HUES6 (cell line): ENCODE results near the gene DPP7.

Experiments used
- H3K27ac ChIP-seq: 2 replicates; pipeline ENCODE4 v1.7.0; 2013; ENCODE audit warnings: low read depth, mild to moderate bottlenecking, low read length, inconsistent platforms
- H3K27me3 ChIP-seq: 2 replicates; pipeline ENCODE4 v1.6.1; 2013; ENCODE audit warnings: low read length; ENCODE audit not compliant: control insufficient read depth, insufficient read depth
- H3K36me3 ChIP-seq: 2 replicates; pipeline ENCODE4 v1.6.1; 2013; ENCODE audit warnings: low read length; ENCODE audit not compliant: control insufficient read depth, insufficient read depth
- H3K4me1 ChIP-seq: 2 replicates; pipeline ENCODE4 v1.6.1; 2013; ENCODE audit warnings: low read length; ENCODE audit not compliant: control insufficient read depth, insufficient read depth
- H3K4me3 ChIP-seq: 2 replicates; pipeline ENCODE4 v1.5.1; 2013; ENCODE audit warnings: low read depth, low read length
- H3K9ac ChIP-seq: one replicate; pipeline ENCODE4 v1.6.1; 2013; ENCODE audit warnings: mild to moderate bottlenecking, low read length
- H3K9me3 ChIP-seq: 2 replicates; pipeline ENCODE4 v1.6.1; 2013; ENCODE audit warnings: low read depth, low read length; ENCODE audit not compliant: control insufficient read depth, insufficient read depth

The DPP7 gene

DNA sequence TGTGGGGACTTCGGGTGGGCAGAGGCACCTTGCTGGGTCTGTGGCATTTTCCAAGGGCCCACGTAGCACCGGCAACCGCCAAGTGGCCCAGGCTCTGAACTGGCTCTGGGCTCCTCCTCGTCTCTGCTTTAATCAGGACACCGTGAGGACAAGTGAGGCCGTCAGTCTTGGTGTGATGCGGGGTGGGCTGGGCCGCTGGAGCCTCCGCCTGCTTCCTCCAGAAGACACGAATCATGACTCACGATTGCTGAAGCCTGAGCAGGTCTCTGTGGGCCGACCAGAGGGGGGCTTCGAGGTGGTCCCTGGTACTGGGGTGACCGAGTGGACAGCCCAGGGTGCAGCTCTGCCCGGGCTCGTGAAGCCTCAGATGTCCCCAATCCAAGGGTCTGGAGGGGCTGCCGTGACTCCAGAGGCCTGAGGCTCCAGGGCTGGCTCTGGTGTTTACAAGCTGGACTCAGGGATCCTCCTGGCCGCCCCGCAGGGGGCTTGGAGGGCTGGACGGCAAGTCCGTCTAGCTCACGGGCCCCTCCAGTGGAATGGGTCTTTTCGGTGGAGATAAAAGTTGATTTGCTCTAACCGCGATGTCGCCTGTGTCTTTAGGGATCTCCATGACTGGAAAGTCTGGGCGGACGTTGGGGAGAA lies 5.8 kb downstream of the DPP7 start:
- Histone ChIP-seq H3K27me3 (peaks cover 11% of the 10 kb centered on the region), H3K27ac (no peak overlapping the region), H3K4me3 (no peak overlapping the region), H3K9ac (no peak overlapping the region), H3K4me1 (no peaks in the 10 kb centered on the region), H3K36me3 (peaks cover 48% of the 10 kb centered on the region), H3K9me3 (no peaks in the 10 kb centered on the region)

- Histone ChIP-seq H3K4me1 (no peaks in the 10 kb centered on the region), H3K27ac (no peak overlapping the region), H3K27me3 (peaks cover 5% of the 10 kb centered on the region), H3K9me3 (peaks cover 6% of the 10 kb centered on the region; the same call in 1 of the 2 replicates), H3K9ac (no peak overlapping the region), H3K4me3 (no peak overlapping the region), H3K36me3 (peaks cover 56% of the 10 kb centered on the region)
Measured at GRCh38 chr9:137107982-137108381, 6.6 kb downstream of the DPP7 start.

GRCh38 chr9:137107312-137107921 lies 7.1 kb downstream of the DPP7 start:
- Histone ChIP-seq H3K4me1 (no peaks in the 10 kb centered on the region), H3K27ac (no peak overlapping the region), H3K9ac (no peak overlapping the region), H3K27me3 (no peaks in the 10 kb centered on the region), H3K4me3 (no peak overlapping the region), H3K36me3 (peaks cover 61% of the 10 kb centered on the region), H3K9me3 (peaks cover 12% of the 10 kb centered on the region)

- H3K4me1 ChIP-seq: no peaks in the 10 kb centered on the region
- no peak overlapping the region for H3K27ac ChIP-seq
- no peak overlapping the region for H3K4me3 ChIP-seq
- peaks cover 19% of the 10 kb centered on the region for H3K9me3 ChIP-seq
- H3K36me3 ChIP-seq: peaks cover 68% of the 10 kb centered on the region
- H3K9ac ChIP-seq: no peak overlapping the region
- H3K27me3 ChIP-seq: no peaks in the 10 kb centered on the region
Measured at GRCh38 chr9:137106662-137107250, 7.8 kb downstream of the DPP7 start.

- H3K27me3 ChIP-seq: no peaks in the 10 kb centered on the region
- H3K36me3 ChIP-seq: peaks cover 75% of the 10 kb centered on the region
- no peak overlapping the region for H3K9ac ChIP-seq
- no peak overlapping the region for H3K27ac ChIP-seq
- no peak overlapping the region for H3K4me3 ChIP-seq
- H3K4me1 ChIP-seq: no peaks in the 10 kb centered on the region
- H3K9me3 ChIP-seq: peaks cover 24% of the 10 kb centered on the region
Measured at GRCh38 chr9:137105814-137106661, 8.5 kb downstream of the DPP7 start.

- Histone ChIP-seq H3K27ac (no peak overlapping the region), H3K4me1 (no peaks in the 10 kb centered on the region), H3K9me3 (peaks cover 24% of the 10 kb centered on the region), H3K9ac (no peak overlapping the region), H3K4me3 (no peak overlapping the region), H3K27me3 (no peaks in the 10 kb centered on the region), H3K36me3 (peaks cover 87% of the 10 kb centered on the region)
Measured at GRCh38 chr9:137103206-137103999, 11.1 kb downstream of the DPP7 start.

- Histone ChIP-seq H3K27ac (no peak overlapping the region), H3K9me3 (peaks cover 24% of the 10 kb centered on the region), H3K27me3 (no peaks in the 10 kb centered on the region), H3K4me1 (no peaks in the 10 kb centered on the region), H3K36me3 (peaks cover 76% of the 10 kb centered on the region), H3K9ac (no peak overlapping the region), H3K4me3 (no peak overlapping the region)
Measured at GRCh38 chr9:137099231-137099630, 15.3 kb downstream of the DPP7 start.

GRCh38 chr9:137097761-137098462 lies 16.6 kb downstream of the DPP7 start:
- H3K27me3 ChIP-seq: no peaks in the 10 kb centered on the region
- no peaks in the 10 kb centered on the region for H3K4me1 ChIP-seq
- no peak overlapping the region for H3K4me3 ChIP-seq
- peaks cover 16% of the 10 kb centered on the region for H3K9me3 ChIP-seq
- no peak overlapping the region for H3K27ac ChIP-seq
- peaks cover 64% of the 10 kb centered on the region for H3K36me3 ChIP-seq
- no peak overlapping the region for H3K9ac ChIP-seq

- H3K27ac ChIP-seq: no peak overlapping the region
- H3K4me1 ChIP-seq: no peaks in the 10 kb centered on the region
- peaks cover 7% of the 10 kb centered on the region for H3K9me3 ChIP-seq
- H3K27me3 ChIP-seq: no peaks in the 10 kb centered on the region
- H3K4me3 ChIP-seq: no peak overlapping the region
- peaks cover 55% of the 10 kb centered on the region for H3K36me3 ChIP-seq
- no peak overlapping the region for H3K9ac ChIP-seq
Measured at GRCh38 chr9:137096785-137097546, 17.6 kb downstream of the DPP7 start.
